Articular chondrocyte of knee joint (primary cell): ENCODE measurements around the gene RPLP1. TPM values are rescaled to one million over a fixed set of nuclear protein-coding genes. Genes with fewer than 3 reads are reported as not detected.

Experiments
- small RNA-seq: library from RNA; depleted of rRNA; stranded (forward); fragments of <200 nt; gene quantifications from one replicate; pipeline ENCODE3, GENCODE V24; 2012
- total RNA-seq: library from RNA; depleted of rRNA; stranded (reverse); fragments of >200 nt; gene quantifications from 2 replicates; pipeline ENCODE4 v1.2.3, GENCODE V29; 2012

The RPLP1 gene
- total RNA-seq: 131 and 143 TPM in 2 replicates

GRCh38 chr15:69452692-69453521, at the start of gene RPLP1:
TSS of gene RPLP1 (plus strand) at chr15:69452818. CDS start at chr15:69452949, 131 bp downstream.

GRCh38 chr15:69413822-69414700, 38.6 kb upstream of the RPLP1 start, which contains the start of gene KIF23:
TSS of gene KIF23 (plus strand) at chr15:69414349. CDS start at chr15:69414466, 117 bp downstream.

Small RNAs within 50 kb of the gene (small RNA-seq; reads per million reads assigned to genes)
- not detected for gene RF00012

Other genes with a start within 250 kb of the RPLP1 start
- gene PAQR5, start 153.9 kb upstream of the RPLP1 start, total RNA-seq: 0.13 and 4.8 TPM in 2 replicates
- 26.5 and 37.4 TPM in 2 replicates for gene KIF23, start 38.5 kb upstream of the RPLP1 start, total RNA-seq